Thymus (tissue), 11 donors: ENCODE measurements around the gene LRCH2. TPM values are rescaled to one million over a fixed set of nuclear protein-coding genes. Genes with fewer than 3 reads are reported as not detected.

Experiments
- DNase-seq, 9 donors: peaks; one replicate each; pipeline ENCODE4 v3.0.0-alpha.2; 2013; ENCODE audit warnings: low spot score in 9 of 9, low read depth in 6 of 9, missing footprints in 1 of 9
- H3K27ac ChIP-seq, 2 donors: one replicate each; pipeline ENCODE4 v1.5.1; 2013; ENCODE audit warnings: control low read depth in 1 of 2, low read depth in 1 of 2, low read length in 1 of 2, mild to moderate bottlenecking in 1 of 2, moderate library complexity in 1 of 2
- H3K27me3 ChIP-seq, 2 donors: one replicate each; pipeline ENCODE4 v1.5.1; 2013; ENCODE audit warnings: low read length in 1 of 2; ENCODE audit not compliant: control insufficient read depth in 2 of 2, insufficient read depth in 1 of 2
- H3K36me3 ChIP-seq, 2 donors: one replicate each; pipeline ENCODE4 v1.5.1; 2013; ENCODE audit warnings: low read length in 1 of 2, mild to moderate bottlenecking in 1 of 2, moderate library complexity in 1 of 2; ENCODE audit not compliant: control insufficient read depth in 2 of 2, insufficient read depth in 2 of 2
- H3K4me1 ChIP-seq, 2 donors: one replicate each; pipeline ENCODE4 v1.5.1; 2013; ENCODE audit warnings: low read length in 2 of 2; ENCODE audit not compliant: control insufficient read depth in 2 of 2, insufficient read depth in 2 of 2
- H3K4me3 ChIP-seq, 2 donors: one replicate each; pipeline ENCODE4 v1.5.1; 2013; ENCODE audit warnings: low read length in 2 of 2, control low read depth in 1 of 2, mild to moderate bottlenecking in 1 of 2
- H3K9me3 ChIP-seq, 2 donors: one replicate each; pipeline ENCODE4 v1.5.1; 2013; ENCODE audit warnings: low read length in 1 of 2, mild to moderate bottlenecking in 1 of 2; ENCODE audit not compliant: control insufficient read depth in 2 of 2, insufficient read depth in 1 of 2
- WGBS: extraction: QIAGEN DNeasy Blood & Tissue Kit; methylation state at CpG from one replicate; pipeline ENCODE4 v1.1.7; 2013; 5-methylcytosine and 5-hydroxymethylcytosine counted together
- polyA plus RNA-seq: library from polyadenylated mRNA; stranded (reverse); fragments of 200-250 nt; gene quantifications from one replicate; pipeline ENCODE4 v1.2.3, GENCODE V29; 2013
- total RNA-seq: library from RNA; stranded (reverse); fragments of 120-200 nt; gene quantifications from one replicate; pipeline ENCODE4 v1.2.4, GENCODE V29; 2013
- donor health status: healthy.

The LRCH2 gene
- total and polyA plus RNA-seq, 2 donors = 0.98 to 1.0 TPM

GRCh38 chrX:115257711-115258110, 23.8 kb upstream of the LRCH2 start:
- H3K4me3 ChIP-seq = no peak overlapping the region
- no peak overlapping the region for H3K27ac ChIP-seq
- DNase-seq = no peak
- no peaks in the 10 kb centered on the region for H3K4me1 ChIP-seq
- H3K9me3 ChIP-seq = no peaks in the 10 kb centered on the region
- H3K27me3 ChIP-seq = no peaks in the 10 kb centered on the region
- H3K36me3 ChIP-seq = no peaks in the 10 kb centered on the region

GRCh38 chrX:115255003-115255402, 21.1 kb upstream of the LRCH2 start:
- H3K27me3 ChIP-seq = no peaks in the 10 kb centered on the region
- H3K4me1 ChIP-seq = no peaks in the 10 kb centered on the region
- no peaks in the 10 kb centered on the region for H3K9me3 ChIP-seq
- H3K27ac ChIP-seq = no peak overlapping the region
- no peak for DNase-seq
- H3K4me3 ChIP-seq = no peak overlapping the region
- H3K36me3 ChIP-seq = no peaks in the 10 kb centered on the region
- WGBS = 97% methylated on average over 2 of the region's 2 CpGs

- H3K4me1 ChIP-seq = no peaks in the 10 kb centered on the region
- DNase-seq = no peak
- 97% methylated on average over 2 of the region's 2 CpGs for WGBS
- H3K4me3 ChIP-seq = no peak overlapping the region
- no peaks in the 10 kb centered on the region for H3K9me3 ChIP-seq
- no peak overlapping the region for H3K27ac ChIP-seq
- H3K27me3 ChIP-seq = no peaks in the 10 kb centered on the region
- no peaks in the 10 kb centered on the region for H3K36me3 ChIP-seq
Measured at GRCh38 chrX:115251458-115252233, 17.8 kb upstream of the LRCH2 start.

GRCh38 chrX:115237056-115237455, 3.2 kb upstream of the LRCH2 start:
- 73% methylated on average over 1 of the region's 1 CpG for WGBS
- H3K4me3 ChIP-seq = no peak overlapping the region
- no peak overlapping the region for H3K27ac ChIP-seq
- no peaks in the 10 kb centered on the region for H3K36me3 ChIP-seq
- H3K27me3 ChIP-seq = peaks cover 3 to 16% of the 10 kb centered on the region in 2 donors
- no peak for DNase-seq
- no peaks in the 10 kb centered on the region for H3K4me1 ChIP-seq
- H3K9me3 ChIP-seq = no peaks in the 10 kb centered on the region

GRCh38 chrX:115236560-115236959, 2.7 kb upstream of the LRCH2 start:
- no peaks in the 10 kb centered on the region for H3K4me1 ChIP-seq
- no peak overlapping the region for H3K27ac ChIP-seq

GRCh38 chrX:115234461-115234860, 565 bp upstream of the LRCH2 start:
- no peak overlapping the region for H3K4me3 ChIP-seq
- DNase-seq = no peak
- 21% methylated on average over 3 of the region's 3 CpGs for WGBS

More at GRCh38 chrX:115236560-115236959, 2.7 kb upstream of the LRCH2 start:
- Histone ChIP-seq H3K36me3 (no peaks in the 10 kb centered on the region), H3K4me3 (no peak overlapping the region), H3K9me3 (no peaks in the 10 kb centered on the region), H3K27me3 (peaks cover 3 to 16% of the 10 kb centered on the region in 2 donors)
- DNase-seq = no peak

GRCh38 chrX:115232933-115233496, 881 bp downstream of the LRCH2 start:
- H3K27me3 ChIP-seq = peaks cover 3 to 16% of the 10 kb centered on the region in 2 donors
- no peak for DNase-seq

More at GRCh38 chrX:115234461-115234860, 565 bp upstream of the LRCH2 start:
- H3K36me3 ChIP-seq = no peaks in the 10 kb centered on the region
- no peaks in the 10 kb centered on the region for H3K9me3 ChIP-seq
- H3K27me3 ChIP-seq = peaks cover 3 to 16% of the 10 kb centered on the region in 2 donors
- H3K27ac ChIP-seq = no peak overlapping the region
- H3K4me1 ChIP-seq = no peaks in the 10 kb centered on the region

GRCh38 chrX:115229337-115230003, 4.4 kb downstream of the LRCH2 start:
- Histone ChIP-seq H3K36me3 (no peaks in the 10 kb centered on the region), H3K4me3 (no peak overlapping the region), H3K27ac (no peak overlapping the region), H3K4me1 (no peaks in the 10 kb centered on the region), H3K9me3 (no peaks in the 10 kb centered on the region), H3K27me3 (peaks cover 3 to 15% of the 10 kb centered on the region in 2 donors)
- 69% methylated on average over 4 of the region's 4 CpGs for WGBS
- DNase-seq = no peak

More at GRCh38 chrX:115232933-115233496, 881 bp downstream of the LRCH2 start:
- no peaks in the 10 kb centered on the region for H3K36me3 ChIP-seq
- no peaks in the 10 kb centered on the region for H3K9me3 ChIP-seq
- peak overlapping the region in 1 of 2 donors; percentile 44 for H3K4me3 ChIP-seq
- no peak overlapping the region for H3K27ac ChIP-seq
- 12% methylated on average over 6 of the region's 6 CpGs for WGBS
- H3K4me1 ChIP-seq = no peaks in the 10 kb centered on the region

GRCh38 chrX:115226929-115227328, 7.0 kb downstream of the LRCH2 start:
- H3K4me1 ChIP-seq = no peaks in the 10 kb centered on the region
- no peaks in the 10 kb centered on the region for H3K9me3 ChIP-seq
- H3K27me3 ChIP-seq = no peaks in the 10 kb centered on the region
- DNase-seq = peak in 1 of 9 donors; percentile 26
- 5% methylated on average over 1 of the region's 1 CpG for WGBS
- H3K4me3 ChIP-seq = no peak overlapping the region
- no peak overlapping the region for H3K27ac ChIP-seq
- H3K36me3 ChIP-seq = no peaks in the 10 kb centered on the region
